ENCODE measurements around the gene LACTBL1. TPM values are rescaled to one million over a fixed set of nuclear protein-coding genes. Genes with fewer than 3 reads are reported as not detected.
"Not testable (repeated sequence)": the region's sequence is repeated elsewhere in the genome, so short reads cannot be mapped to it uniquely, and the experiment has no call there.

LACTBL1 gene
- total RNA-seq, 2 experiments from 2014 or later, result not detected

GRCh38 chr1:22997528-22997927 lies 24.9 kb upstream of the LACTBL1 start:
- BruUV-seq (replicated peaks); H4K20me1 ChIP-seq (ENCODE audit: insufficient read depth, low read length); CTCF ChIA-PET (ENCODE audit: unreplicated experiment); H3K27ac ChIP-seq (ENCODE audit: low read depth, low read length, poor library complexity, severe bottlenecking); H3K4me1 ChIP-seq (ENCODE audit: insufficient read depth, low read length, poor library complexity, severe bottlenecking); H3K36me3 ChIP-seq (ENCODE audit: insufficient read depth, low read length); H3K4me2 ChIP-seq (ENCODE audit: low read length); intact Hi-C loops (cut with micrococcal nuclease; ENCODE audit: unreplicated experiment); DNase-seq (ENCODE audit: low spot score); H3K9me2 ChIP-seq (ENCODE audit: insufficient read depth, low read length); H2AFZ ChIP-seq (ENCODE audit: low read length); H3K4me3 ChIP-seq (ENCODE audit: low read depth, low read length, poor library complexity, severe bottlenecking); H3K79me2 ChIP-seq (ENCODE audit: insufficient read depth, low read depth, low read length): not testable (repeated sequence)
- POLR2A ChIA-PET, result interaction anchor here (0.6 kb wide), 1 partner anchor 375 kb away, joined by 3 read pairs; no protein-coding TSS in a partner anchor
- H3K9me3 ChIP-seq (ENCODE audit: low read length), result peaks cover 27% of the 10 kb centered on the region

- no peak overlapping the region for H2AFZ ChIP-seq (ENCODE audit: low read length)
- no peak for DNase-seq (ENCODE audit: low spot score)
- intact Hi-C loops (cut with micrococcal nuclease; ENCODE audit: unreplicated experiment), result no loop called here
- no peaks in the 10 kb centered on the region for H3K9me2 ChIP-seq (ENCODE audit: insufficient read depth, low read length)
- peaks cover 32% of the 10 kb centered on the region for H3K9me3 ChIP-seq (ENCODE audit: low read length)
- no peak overlapping the region for H3K4me2 ChIP-seq (ENCODE audit: low read length)
- H3K27ac ChIP-seq (ENCODE audit: low read depth, low read length, poor library complexity, severe bottlenecking), result no peak overlapping the region
- ChIA-PET CTCF (ENCODE audit: unreplicated experiment) (no interaction called here), POLR2A (no interaction called here)
- H3K79me2 ChIP-seq (ENCODE audit: insufficient read depth, low read depth, low read length), result no peaks in the 10 kb centered on the region
- H3K36me3 ChIP-seq (ENCODE audit: insufficient read depth, low read length), result no peaks in the 10 kb centered on the region; the same call in 1 of the 2 replicates
- no peaks in the 10 kb centered on the region for H3K4me1 ChIP-seq (ENCODE audit: insufficient read depth, low read length, poor library complexity, severe bottlenecking)
- no peaks in the 10 kb centered on the region for H4K20me1 ChIP-seq (ENCODE audit: insufficient read depth, low read length)
- TF ChIP-seq EZH2phosphoT487 (IDR thresholded peaks at IDR 0.05; ENCODE audit: borderline replicate concordance, low read depth, low read length), result no peak
- TF ChIP-seq CTCF (conservative IDR thresholded peaks at IDR 0.05; ENCODE audit: low read length), result no peak
- no peak overlapping the region for H3K4me3 ChIP-seq (ENCODE audit: low read depth, low read length, poor library complexity, severe bottlenecking)
- BruUV-seq (replicated peaks), result no TSS peak
Measured at GRCh38 chr1:22995774-22996173, 23.1 kb upstream of the LACTBL1 start.

- H3K9me3 ChIP-seq (ENCODE audit: low read length), result peaks cover 32% of the 10 kb centered on the region
- H3K79me2 ChIP-seq (ENCODE audit: insufficient read depth, low read depth, low read length); H3K4me1 ChIP-seq (ENCODE audit: insufficient read depth, low read length, poor library complexity, severe bottlenecking); BruUV-seq (replicated peaks); H3K27ac ChIP-seq (ENCODE audit: low read depth, low read length, poor library complexity, severe bottlenecking); intact Hi-C loops (cut with micrococcal nuclease; ENCODE audit: unreplicated experiment); H2AFZ ChIP-seq (ENCODE audit: low read length); CTCF ChIA-PET (ENCODE audit: unreplicated experiment); H3K36me3 ChIP-seq (ENCODE audit: insufficient read depth, low read length); POLR2A ChIA-PET; H3K9me2 ChIP-seq (ENCODE audit: insufficient read depth, low read length); H4K20me1 ChIP-seq (ENCODE audit: insufficient read depth, low read length); H3K4me2 ChIP-seq (ENCODE audit: low read length); H3K4me3 ChIP-seq (ENCODE audit: low read depth, low read length, poor library complexity, severe bottlenecking): not testable (repeated sequence)
- peak; percentile 50 for DNase-seq (ENCODE audit: low spot score)
Measured at GRCh38 chr1:22993220-22993795, 20.6 kb upstream of the LACTBL1 start.

- H3K4me1 ChIP-seq (ENCODE audit: insufficient read depth, low read length, poor library complexity, severe bottlenecking); BruUV-seq (replicated peaks); H2AFZ ChIP-seq (ENCODE audit: low read length); H3K9me2 ChIP-seq (ENCODE audit: insufficient read depth, low read length); H3K79me2 ChIP-seq (ENCODE audit: insufficient read depth, low read depth, low read length); CTCF ChIA-PET (ENCODE audit: unreplicated experiment); H3K36me3 ChIP-seq (ENCODE audit: insufficient read depth, low read length); H3K27ac ChIP-seq (ENCODE audit: low read depth, low read length, poor library complexity, severe bottlenecking); H3K4me3 ChIP-seq (ENCODE audit: low read depth, low read length, poor library complexity, severe bottlenecking); H4K20me1 ChIP-seq (ENCODE audit: insufficient read depth, low read length); intact Hi-C loops (cut with micrococcal nuclease; ENCODE audit: unreplicated experiment); DNase-seq (ENCODE audit: low spot score); H3K4me2 ChIP-seq (ENCODE audit: low read length): not testable (repeated sequence)
- POLR2A ChIA-PET, result interaction anchor here (0.9 kb wide), 1 partner anchor 560 kb away, joined by 3 read pairs; no protein-coding TSS in a partner anchor
- H3K9me3 ChIP-seq (ENCODE audit: low read length), result peaks cover 32% of the 10 kb centered on the region
Measured at GRCh38 chr1:22992384-22992783, 19.7 kb upstream of the LACTBL1 start.
